Measurements from ENCODE around the gene GPR161.
"Not testable (repeated sequence)": the region's sequence is repeated elsewhere in the genome, so short reads cannot be mapped to it uniquely, and the experiment has no call there.

Gene GPR161, protein sequence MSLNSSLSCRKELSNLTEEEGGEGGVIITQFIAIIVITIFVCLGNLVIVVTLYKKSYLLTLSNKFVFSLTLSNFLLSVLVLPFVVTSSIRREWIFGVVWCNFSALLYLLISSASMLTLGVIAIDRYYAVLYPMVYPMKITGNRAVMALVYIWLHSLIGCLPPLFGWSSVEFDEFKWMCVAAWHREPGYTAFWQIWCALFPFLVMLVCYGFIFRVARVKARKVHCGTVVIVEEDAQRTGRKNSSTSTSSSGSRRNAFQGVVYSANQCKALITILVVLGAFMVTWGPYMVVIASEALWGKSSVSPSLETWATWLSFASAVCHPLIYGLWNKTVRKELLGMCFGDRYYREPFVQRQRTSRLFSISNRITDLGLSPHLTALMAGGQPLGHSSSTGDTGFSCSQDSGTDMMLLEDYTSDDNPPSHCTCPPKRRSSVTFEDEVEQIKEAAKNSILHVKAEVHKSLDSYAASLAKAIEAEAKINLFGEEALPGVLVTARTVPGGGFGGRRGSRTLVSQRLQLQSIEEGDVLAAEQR

DNA sequence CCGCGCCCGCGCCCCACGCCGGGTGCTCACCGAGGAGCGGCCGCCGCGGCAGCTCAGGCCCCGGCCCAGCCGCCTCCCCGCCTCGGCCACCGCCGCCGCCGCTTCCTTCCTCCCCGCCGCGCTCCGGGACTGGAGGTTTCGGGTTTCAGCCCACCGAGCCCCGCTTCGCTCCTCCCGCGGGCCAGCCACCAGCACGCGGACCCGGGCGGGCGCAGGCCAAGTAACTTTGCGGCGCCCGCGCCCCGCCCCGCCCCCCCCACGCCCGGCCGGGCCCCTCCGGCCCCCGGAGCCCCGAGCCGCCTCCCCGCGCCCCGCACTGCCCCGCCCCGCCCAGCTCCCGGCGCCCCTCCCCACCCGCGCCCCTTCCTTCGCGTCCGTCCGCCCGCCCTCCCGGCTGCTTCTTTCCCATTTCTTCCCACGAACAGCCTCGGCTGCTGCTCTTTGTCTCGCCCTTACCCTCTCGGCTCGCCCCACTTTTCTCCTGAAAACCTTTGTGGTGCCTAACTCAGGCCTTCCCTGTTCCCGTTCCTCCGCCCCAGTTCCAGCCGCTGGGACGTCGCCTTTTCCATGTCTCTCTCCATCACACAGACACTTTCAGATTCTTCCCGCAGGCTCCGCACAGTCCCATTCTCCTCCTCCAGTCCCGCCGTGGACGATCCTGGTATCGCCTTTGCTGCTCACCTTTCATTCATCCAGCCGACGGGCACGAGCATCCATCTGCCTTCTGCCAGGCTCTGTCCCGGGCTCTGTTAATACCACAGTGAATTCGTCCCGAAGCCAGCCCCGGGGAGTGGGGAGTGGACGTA is at the start of gene GPR161:
TSS of gene GPR161 (minus strand) at position 222 of the 806 bp plus-strand sequence. CDS start 32,080 bp downstream, outside the sequence.
- Histone ChIP-seq H3K4me3 (ENCODE audit: low read depth, low read length, poor library complexity, severe bottlenecking) (peak within 1 kb of the TSS; percentile 61), H3K9ac (ENCODE audit: low read length) (peak within 1 kb of the TSS; percentile 35; the same call in 1 of the 2 replicates), H3K4me2 (ENCODE audit: low read length) (peak within 1 kb of the TSS; percentile 80), H3K9me3 (ENCODE audit: low read length) (no peaks in the 10 kb centered on the region), H3K79me2 (ENCODE audit: insufficient read depth, low read length) (no peaks in the 10 kb centered on the region), H3K27ac (ENCODE audit: low read depth, low read length, poor library complexity, severe bottlenecking) (no peak within 1 kb of the TSS), H4K20me1 (ENCODE audit: insufficient read depth, low read length) (no peaks in the 10 kb centered on the region), H3K4me1 (ENCODE audit: insufficient read depth, low read length, severe bottlenecking) (peaks cover 21% of the 10 kb centered on the region), H3K36me3 (ENCODE audit: insufficient read depth, low read length) (no peaks in the 10 kb centered on the region), H2AFZ (ENCODE audit: low read length) (no peak within 1 kb of the TSS), H3K9me2 (ENCODE audit: low read depth, low read length) (no peaks in the 10 kb centered on the region), H3K27me3 (ENCODE audit: insufficient read depth, low read length) (no peaks in the 10 kb centered on the region; the same call in 1 of the 2 replicates), H3F3A (ENCODE audit: insufficient read depth, low read length) (no peaks in the 10 kb centered on the region)
- no peak for TF ChIP-seq EZH2 (IDR thresholded peaks at IDR 0.05; ENCODE audit: borderline replicate concordance, low read length)
- TF ChIP-seq, protein P1, sequence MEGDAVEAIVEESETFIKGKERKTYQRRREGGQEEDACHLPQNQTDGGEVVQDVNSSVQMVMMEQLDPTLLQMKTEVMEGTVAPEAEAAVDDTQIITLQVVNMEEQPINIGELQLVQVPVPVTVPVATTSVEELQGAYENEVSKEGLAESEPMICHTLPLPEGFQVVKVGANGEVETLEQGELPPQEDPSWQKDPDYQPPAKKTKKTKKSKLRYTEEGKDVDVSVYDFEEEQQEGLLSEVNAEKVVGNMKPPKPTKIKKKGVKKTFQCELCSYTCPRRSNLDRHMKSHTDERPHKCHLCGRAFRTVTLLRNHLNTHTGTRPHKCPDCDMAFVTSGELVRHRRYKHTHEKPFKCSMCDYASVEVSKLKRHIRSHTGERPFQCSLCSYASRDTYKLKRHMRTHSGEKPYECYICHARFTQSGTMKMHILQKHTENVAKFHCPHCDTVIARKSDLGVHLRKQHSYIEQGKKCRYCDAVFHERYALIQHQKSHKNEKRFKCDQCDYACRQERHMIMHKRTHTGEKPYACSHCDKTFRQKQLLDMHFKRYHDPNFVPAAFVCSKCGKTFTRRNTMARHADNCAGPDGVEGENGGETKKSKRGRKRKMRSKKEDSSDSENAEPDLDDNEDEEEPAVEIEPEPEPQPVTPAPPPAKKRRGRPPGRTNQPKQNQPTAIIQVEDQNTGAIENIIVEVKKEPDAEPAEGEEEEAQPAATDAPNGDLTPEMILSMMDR (IDR thresholded peaks at IDR 0.05; ENCODE audit: low read length): no peak

GRCh38 chr1:168181063-168181720 is 44.5 kb upstream of the GPR161 start:
- Histone ChIP-seq H3K4me1 (ENCODE audit: insufficient read depth, low read length, severe bottlenecking) (peaks cover 14% of the 10 kb centered on the region), H3K36me3 (ENCODE audit: insufficient read depth, low read length) (peaks cover 17% of the 10 kb centered on the region), H3K79me2 (ENCODE audit: insufficient read depth, low read length) (peaks cover 45% of the 10 kb centered on the region)
- not testable (repeated sequence) for H3K27me3 ChIP-seq (ENCODE audit: insufficient read depth, low read length); H3K27ac ChIP-seq (ENCODE audit: low read depth, low read length, poor library complexity, severe bottlenecking); H3K9me2 ChIP-seq (ENCODE audit: low read depth, low read length); H3F3A ChIP-seq (ENCODE audit: insufficient read depth, low read length); H3K4me3 ChIP-seq (ENCODE audit: low read depth, low read length, poor library complexity, severe bottlenecking); H3K9ac ChIP-seq (ENCODE audit: low read length); H2AFZ ChIP-seq (ENCODE audit: low read length); H4K20me1 ChIP-seq (ENCODE audit: insufficient read depth, low read length); H3K4me2 ChIP-seq (ENCODE audit: low read length); H3K9me3 ChIP-seq (ENCODE audit: low read length)

DNA sequence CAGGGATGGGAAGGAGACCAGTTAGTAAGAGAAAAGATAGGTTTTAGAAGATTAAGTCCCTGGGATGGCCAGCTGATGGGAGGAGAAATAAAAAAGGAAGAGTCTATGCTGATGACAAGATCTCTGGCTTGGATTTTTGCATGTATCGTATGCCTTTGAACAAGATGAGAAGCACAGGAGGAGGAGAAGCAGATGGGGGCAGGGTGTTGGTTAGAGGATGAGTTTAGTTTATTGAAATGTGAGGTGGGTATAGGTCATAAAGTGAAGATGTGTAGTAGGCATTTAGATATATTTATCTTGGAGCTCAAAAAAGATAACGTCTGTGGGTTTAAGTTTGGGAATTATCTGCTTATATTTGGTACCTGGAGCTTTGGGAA is 43.4 kb upstream of the GPR161 start:
- peaks cover 14% of the 10 kb centered on the region for H3K4me1 ChIP-seq (ENCODE audit: insufficient read depth, low read length, severe bottlenecking)
- no peak overlapping the region for H2AFZ ChIP-seq (ENCODE audit: low read length)
- peaks cover 45% of the 10 kb centered on the region for H3K79me2 ChIP-seq (ENCODE audit: insufficient read depth, low read length)

More for the DNA sequence above, 43.4 kb upstream of the GPR161 start:
- Histone ChIP-seq H3K9ac (ENCODE audit: low read length) (peak overlapping the region; percentile 90), H3K4me3 (ENCODE audit: low read depth, low read length, poor library complexity, severe bottlenecking) (peak overlapping the region; percentile 72), H3K9me2 (ENCODE audit: low read depth, low read length) (no peaks in the 10 kb centered on the region), H3K27me3 (ENCODE audit: insufficient read depth, low read length) (no peaks in the 10 kb centered on the region), H3K36me3 (ENCODE audit: insufficient read depth, low read length) (peaks cover 14% of the 10 kb centered on the region), H3K9me3 (ENCODE audit: low read length) (no peaks in the 10 kb centered on the region), H4K20me1 (ENCODE audit: insufficient read depth, low read length) (no peaks in the 10 kb centered on the region), H3F3A (ENCODE audit: insufficient read depth, low read length) (no peaks in the 10 kb centered on the region), H3K4me2 (ENCODE audit: low read length) (peak overlapping the region; percentile 95), H3K27ac (ENCODE audit: low read depth, low read length, poor library complexity, severe bottlenecking) (peak overlapping the region; percentile 78)
- no peak for TF ChIP-seq EZH2 (IDR thresholded peaks at IDR 0.05; ENCODE audit: borderline replicate concordance, low read length)
- TF ChIP-seq, protein P1 (IDR thresholded peaks at IDR 0.05; ENCODE audit: low read length): no peak
